HS-5 (cell line): ENCODE measurements around the gene DIP2A.
"Not testable (repeated sequence)": the region's sequence is repeated elsewhere in the genome, so short reads cannot be mapped to it uniquely, and the experiment has no call there.

ENCODE experiments used
- DNase-seq: peaks from one replicate; pipeline ENCODE4 v3.0.0-alpha.2; 2012; ENCODE audit warnings: low read depth

DIP2A gene

DNA sequence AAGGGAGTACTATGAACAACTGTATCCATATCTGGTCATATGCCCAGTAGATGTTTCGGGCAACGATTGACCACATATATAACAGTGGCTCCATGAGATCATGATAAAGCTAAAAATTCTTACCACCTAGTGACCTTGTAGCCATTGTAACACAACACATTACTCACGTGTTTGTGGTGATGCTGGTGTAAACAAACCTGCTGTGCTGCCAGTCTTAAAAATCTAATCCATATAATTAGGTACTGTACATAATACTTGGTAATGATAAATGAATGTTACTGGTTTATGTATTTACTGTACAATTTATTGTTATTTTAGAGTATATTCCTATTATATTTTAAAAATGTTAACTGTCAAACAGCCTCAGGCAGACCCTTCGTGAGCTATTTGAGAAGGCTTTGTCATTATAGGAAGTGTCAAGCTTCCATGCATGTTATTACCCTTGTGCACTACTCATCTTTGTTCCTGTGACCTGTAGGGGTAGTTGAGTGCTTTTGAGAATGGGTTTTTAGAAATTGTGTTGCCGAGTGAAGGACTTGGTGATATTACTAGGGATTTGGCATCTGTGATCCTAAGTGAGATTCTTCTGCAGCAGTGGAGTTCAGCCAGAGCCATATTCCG lies 23.6 kb downstream of the DIP2A start:
- no peak for DNase-seq

DNA sequence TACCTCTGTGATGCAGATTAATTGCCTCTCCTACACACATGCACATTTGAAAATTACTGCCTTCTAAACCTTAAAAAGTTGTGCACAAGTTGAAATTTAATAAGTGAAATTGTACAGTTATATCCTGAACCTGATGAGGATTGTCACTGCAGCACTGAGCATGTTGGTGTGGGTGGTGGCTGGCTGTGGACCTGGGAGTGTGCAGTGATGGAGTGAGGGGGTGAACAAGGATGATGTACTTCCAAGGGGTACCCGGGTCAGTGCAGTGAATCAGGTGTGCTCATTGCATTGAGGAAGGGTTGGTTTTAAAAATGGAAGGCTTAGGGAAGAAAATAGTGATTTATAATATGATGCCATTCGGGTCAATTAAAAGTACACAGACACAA lies 24.1 kb downstream of the DIP2A start:
- no peak for DNase-seq

DNA sequence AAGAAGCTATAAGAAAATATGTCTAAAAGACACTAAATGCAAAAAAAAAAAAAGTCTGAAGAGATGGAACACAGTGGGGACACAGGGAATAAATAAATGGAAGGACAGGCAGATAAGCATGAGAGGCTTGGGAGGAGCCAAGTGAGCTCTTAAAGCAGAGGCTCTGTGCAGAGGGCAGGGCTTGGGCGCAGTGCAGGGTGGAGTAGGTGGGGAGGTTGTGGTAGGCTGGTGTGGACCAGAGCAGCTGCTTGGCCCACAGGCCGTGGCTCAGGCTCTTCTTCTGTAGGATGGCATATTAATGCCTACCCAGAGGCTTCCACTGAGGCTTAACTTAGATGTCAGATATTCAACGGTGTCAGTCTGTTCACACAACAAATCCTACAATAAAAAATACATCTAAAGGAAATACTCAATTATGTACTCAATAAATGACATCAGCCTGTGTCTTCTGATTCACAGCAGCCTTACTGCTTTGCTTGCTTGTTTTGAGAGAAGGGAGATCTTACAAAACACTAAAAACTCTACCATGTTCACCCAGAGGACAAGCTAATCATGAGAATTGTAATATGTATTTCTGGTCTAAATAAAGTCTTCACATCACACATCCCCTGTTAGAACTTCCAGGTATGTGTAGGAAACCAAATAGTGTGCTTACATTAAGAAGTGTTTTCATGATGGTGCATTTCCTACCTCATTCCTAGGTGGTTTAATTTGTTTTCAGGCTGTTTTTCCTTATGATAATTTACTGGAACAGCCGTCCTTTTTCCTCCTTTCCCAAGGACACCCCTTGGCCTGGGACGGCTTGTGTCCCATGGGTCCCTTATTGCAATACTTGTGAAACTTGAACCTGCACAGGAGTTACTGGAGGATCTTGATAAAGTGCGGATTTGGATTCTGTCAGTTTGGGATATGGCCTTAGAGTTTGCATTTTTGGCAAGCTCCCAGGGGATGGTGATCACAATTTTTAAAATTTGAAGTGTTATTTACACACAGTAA lies 24.9 kb downstream of the DIP2A start:
- DNase-seq, result no peak

DNA sequence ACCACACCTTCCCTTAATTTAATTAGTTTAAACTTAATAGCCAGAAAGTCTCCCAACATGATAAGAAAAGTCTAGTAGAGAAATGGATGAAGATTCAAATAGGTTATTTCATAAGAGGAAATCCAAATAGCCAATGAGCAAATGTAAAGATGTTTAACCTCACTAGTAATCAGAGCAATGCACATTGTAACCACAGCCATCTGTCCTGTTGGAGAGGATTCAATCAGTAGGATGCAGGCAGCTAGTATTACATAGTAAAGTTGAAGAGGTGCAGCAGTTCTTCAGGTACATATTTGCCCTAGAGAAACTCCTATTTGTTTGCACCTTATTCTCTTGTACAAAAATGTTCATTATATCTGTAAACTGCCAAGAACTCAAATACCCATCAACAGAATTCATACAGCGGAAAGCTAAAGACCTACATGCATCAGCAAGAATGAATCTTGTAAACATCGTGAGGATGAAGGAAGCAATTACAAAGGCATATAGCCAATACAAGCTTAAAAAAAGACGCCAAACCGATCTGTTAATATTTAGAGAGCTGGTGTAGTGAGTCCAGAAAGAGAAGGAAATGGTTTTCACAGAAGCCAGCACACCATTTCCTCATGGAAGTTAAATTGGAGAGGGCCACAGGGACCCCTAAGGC lies 27.9 kb downstream of the DIP2A start:
- DNase-seq, result no peak

DNA sequence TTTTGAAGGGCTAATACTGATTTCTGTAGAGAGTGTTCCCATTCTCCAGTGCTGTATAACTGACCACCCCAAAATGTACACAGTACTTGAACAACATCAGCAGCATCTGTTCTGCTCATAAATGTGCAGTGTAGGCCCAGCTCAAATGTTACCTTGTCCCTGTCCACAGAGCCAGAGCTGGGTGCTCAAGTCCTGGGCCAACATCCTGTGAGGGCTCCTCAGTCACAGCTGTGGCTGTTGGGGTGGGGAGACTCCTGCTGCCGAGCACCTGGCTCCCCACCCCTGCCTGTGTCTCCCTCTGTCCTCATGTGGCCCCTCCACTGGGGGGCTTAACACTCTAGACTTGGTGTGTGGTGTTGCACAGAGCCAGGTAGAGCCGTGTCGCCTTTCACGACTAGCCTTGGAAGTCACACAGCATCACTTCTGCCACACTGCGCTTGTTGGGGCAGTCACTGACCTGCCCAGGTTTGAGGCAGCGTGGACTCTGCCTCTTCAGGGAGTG lies 30.5 kb downstream of the DIP2A start:
- DNase-seq, result no peak

DNA sequence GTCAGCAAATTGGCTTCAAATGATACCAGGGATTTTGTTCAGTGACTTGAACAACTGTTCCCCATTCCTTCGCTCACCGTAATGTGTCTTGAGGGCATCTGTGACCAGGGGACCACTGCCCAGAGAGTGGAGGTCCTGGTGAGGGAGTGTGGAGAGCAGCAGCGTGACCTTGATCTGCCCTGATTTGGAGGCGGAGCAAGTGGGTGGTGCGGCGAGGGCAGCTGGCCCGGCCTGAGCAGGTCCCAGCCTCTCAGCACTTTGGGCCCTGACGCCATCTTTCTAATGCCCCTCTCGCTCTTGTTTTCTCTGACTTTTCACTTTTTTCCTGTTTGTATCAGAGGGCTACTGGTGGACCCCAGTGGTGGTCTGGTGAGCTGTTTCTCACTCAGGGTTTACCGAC lies 31.1 kb downstream of the DIP2A start:
- no peak for DNase-seq

DNA sequence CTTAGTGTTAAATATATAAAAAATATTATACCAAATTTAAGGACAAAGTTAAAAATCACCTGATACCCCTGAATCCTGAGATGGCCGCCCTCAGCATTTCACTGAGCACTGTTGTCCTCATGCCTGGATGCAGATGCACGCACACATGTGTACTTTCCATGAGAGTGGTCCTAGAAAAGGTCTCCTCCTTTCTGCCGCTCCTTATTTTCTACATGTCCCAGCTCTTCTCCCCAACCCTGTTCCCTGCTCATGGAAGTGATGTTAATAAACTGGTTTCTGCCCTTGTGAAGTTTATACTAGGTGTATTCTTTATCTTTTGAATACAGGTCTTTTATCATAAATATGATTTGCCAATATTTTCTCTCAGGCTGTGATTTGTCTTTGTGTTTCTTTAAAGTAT lies 32.9 kb downstream of the DIP2A start:
- no peak for DNase-seq

DNA sequence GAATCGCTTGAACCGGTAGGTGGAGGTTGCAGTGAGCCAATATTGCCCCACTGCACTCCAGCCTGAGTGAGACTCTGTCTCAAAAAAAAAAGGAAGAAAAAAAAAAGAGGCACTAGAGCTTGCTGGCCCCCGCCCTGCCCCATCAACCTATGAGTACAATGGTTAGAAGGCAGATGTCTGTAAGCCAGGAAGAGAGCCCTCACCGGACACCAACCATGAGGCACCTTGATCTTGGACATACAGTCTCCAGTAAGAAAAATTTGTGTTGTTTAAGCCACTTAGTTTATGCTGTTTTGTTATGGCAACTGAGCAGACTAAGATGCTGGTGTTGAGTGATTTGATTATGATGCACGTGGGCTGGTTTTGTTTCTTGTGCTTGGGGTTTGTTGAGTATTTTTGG lies 34.2 kb downstream of the DIP2A start:
- no peak for DNase-seq

DNA sequence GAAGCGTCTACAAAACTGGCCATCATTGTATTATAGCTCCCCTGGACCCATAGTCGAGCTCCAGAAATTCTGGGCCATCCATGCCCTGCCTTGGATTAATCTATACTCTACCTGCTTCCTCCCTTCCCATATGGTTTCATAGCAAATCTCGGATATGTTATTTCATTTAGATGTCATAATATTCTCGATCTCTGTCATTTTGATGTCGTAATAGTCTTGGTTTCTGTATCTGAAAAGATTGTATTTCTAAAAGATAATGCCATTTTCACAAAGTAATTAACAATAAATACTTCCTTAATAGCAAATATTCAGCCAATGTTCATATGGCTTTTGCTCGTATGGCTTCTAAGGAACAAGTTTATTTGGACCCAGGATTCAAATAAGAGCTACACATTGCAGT lies 35.1 kb downstream of the DIP2A start:
- DNase-seq, result no peak

DNA sequence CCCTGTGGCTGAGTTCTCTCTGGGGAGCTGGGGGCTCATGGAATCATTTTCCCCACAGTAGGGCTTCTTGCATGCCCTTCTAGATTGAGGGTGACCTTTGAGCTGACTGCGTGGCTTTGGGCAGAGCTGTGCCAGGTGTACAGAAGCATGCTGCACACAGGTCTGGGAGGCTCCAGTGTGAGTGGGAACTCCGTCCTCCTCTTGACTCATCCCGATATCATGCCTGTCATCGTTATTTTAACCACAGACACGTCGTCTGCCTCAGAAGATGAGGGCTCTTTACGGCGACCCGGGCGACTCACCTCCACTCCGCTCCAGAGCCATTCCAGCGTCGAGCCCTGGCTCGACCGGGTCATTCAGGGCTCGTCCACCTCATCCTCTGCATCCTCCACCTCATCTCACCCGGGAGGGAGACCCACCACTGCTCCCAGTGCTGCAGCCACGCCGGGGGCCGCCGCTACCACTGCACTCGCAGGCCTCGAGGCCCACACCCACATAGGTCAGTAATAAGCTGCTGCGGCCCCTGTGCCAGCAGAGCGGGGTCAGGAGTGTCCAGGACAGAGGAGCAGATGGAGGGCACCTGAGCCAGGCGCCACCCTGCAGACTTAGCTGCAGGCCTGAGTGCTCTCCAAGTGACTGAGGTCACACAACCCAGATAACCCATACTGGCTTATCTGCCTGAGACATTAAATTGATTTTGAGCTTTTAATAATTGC lies 39.8 kb downstream of the DIP2A start:
- no peak for DNase-seq

DNA sequence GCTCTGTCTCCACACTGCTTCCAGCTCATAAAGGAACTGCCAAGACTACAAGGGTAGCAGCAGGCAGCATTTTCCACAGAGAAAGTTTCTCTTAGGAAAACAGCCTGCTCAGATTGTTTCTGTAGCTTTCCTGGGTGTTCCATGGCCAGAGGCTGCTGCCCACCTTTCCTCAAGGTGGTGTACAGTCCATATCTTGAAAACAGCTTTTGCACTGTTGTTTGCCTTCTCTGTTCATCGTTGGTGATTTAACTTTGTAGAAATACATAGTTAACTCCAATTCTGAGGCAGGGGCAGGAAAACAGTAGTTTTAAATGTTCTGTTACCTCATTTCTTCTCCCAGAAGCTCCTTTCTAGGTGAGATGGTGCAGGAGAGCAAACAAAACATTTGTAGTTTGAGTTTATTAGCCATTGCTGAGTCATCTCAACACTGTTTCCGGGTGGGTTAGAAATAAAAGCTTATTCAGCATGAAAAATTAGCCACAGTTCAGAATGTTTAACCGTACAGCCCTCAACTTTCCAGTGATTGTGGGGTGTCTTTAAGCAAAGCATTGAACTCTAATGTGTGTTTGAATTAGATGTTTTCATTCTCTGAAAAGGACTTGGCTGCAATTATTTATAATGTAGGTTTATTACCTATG lies 41.7 kb downstream of the DIP2A start:
- no peak for DNase-seq

DNA sequence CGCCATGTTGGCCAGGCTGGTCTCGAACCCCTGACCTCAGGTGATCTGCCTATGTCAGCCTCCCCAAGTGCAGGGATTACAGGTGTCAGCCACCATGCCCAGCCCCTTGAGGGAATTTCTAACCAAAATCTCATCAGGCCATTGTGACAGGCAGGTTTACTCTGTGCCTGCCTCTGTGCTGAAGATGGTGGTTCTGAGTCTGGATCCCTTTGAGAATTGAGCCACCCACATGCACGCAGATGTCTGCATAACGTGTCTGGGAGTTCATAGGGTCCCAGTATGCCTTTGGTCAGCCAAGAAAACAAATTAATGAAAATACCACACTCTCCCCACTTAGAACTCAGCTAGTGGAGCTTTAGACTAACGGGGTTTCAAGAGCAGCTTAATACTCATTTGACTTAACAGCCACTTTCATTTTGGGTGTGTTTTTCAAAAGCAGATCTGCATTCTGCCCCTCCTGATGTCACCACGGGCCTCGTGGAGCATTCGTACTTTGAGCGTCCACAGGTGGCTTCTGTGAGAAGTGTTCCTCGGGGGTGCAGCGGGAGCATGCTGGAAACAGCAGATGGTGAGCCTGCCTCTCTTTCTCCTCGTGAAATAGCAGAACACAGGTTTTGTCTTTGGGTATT lies 45.3 kb downstream of the DIP2A start:
- DNase-seq, result no peak

DNA sequence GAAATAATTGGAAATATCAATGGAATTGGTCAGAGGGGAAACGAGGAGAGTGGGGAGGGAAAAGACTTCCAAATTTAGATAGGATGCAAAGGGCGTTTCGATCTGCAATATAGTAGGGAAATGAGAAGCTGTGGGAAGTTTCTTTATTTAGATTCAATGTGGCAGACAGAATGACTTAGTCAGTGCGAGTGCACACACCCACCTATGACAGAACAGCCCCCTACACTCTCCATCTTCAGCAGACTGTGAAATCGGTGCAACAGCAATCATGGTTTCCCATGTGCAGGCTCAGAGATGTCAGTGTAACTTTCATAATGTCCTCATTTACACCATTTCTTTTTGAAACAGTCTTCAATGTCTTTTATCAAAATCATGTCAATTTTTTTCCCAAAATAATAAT lies 46.0 kb downstream of the DIP2A start:
- no peak for DNase-seq

DNA sequence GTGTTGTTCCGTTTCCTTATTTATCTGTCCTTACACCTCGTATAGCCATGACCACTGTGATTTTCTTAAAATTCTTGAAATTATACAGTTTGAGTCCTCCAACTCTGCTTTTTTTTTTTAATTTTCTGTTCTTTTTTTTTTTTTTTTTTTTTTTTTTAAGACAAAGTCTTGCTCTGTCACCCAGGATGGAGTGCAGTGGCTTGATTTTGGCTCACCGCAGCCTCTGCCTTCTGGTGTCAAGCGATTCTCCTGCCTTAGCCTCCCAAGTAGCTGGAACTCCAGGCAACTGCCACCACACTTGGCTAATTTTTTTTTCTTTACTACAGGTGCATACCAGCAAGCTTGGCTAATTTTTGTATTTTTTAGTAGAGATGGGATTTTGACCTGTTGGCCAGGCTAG lies 48.9 kb downstream of the DIP2A start:
- DNase-seq, result no peak

DNA sequence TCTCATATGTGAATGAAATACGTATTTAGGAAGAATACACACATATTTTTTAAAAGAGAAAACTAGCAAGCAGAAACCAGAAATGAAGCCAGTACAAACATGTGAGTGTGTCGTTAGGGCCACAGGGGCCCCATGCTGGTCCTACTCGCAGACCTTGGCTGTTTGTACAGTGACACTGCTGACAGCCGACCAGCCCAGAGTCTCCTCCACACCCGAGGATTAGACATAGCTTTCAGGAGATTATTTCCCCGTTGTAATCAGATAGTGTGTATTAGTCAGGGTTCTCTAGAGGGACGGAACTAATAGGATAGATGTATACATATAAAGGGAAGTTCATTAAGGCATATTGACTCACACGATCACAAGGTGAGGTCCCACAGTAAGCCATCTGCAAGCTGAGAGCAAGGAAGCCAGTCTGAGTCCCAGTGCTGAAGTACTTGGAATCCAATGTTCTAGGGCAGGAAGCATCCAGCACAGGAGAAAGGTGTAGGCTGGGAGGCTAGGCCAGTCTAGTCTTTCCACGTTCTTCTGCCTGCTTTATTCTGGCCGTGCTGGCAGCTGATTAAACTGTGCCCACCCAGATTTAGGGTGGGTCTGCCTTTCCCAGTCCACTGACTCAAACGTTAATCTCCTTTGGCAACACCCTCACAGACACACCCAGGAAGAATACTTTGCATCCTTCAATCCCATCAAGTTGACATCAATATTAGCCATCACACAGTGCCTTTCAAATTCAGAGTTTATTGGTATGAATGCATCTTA lies 51.2 kb downstream of the DIP2A start:
- DNase-seq, result no peak

DNA sequence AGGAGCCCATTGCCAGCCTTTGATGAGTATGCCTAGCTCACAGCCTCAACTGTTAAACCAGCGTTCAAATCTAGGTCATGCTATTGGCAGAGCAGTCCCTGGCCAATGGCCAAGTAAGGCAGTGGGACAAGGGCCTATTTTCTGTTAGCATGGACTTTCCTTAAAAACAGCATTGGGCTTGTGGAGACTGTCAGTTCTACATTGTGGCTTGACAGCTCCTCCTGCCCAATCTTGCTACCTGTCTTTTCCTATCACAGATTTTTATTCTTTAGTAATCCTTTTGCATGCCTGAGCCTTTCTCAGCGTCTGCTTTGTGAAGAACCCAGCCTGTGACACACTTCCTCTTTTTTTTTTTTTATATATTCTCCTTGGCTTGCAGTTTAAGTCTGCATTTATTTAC lies 56.4 kb downstream of the DIP2A start:
- DNase-seq, result no peak

DNA sequence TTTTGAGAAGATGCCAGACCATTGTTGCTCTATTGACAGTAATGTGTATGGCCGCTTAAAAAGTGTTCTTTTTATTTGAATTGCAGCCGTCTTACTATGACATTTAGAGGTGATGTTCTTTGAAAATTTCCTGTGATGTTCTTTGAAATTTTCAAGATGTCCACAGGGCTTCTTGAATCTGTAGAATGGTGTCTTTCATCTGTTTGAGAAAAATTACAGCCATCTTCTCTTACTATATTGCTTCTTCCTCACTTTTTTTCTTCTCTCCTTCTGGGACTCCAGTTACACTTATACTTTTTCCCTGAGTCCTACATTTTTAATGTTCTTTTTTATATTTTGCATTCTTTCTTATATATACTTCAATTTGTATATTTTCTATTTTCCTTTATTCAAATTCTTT lies 57.4 kb downstream of the DIP2A start:
- no peak for DNase-seq

DNA sequence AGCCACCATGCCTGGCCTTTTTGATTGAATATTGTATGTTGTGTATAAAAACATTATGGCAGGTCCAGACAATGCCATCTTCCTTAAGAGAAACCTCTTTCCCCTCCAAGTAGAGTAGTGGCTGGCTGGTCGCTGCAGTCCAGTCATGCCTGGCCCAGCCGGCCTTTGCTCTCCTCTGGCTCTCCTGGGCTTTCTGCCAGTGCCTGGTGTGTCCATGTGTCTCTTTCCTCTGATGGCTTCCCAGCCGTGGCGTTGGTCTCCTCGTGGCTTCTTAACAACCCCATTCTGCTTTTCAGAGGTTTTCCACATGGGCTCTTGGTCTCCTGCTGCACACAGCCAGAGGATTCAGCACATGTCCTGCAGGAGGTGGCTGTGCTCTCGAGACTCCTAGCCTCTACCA lies 58.7 kb downstream of the DIP2A start:
- no peak for DNase-seq

DNA sequence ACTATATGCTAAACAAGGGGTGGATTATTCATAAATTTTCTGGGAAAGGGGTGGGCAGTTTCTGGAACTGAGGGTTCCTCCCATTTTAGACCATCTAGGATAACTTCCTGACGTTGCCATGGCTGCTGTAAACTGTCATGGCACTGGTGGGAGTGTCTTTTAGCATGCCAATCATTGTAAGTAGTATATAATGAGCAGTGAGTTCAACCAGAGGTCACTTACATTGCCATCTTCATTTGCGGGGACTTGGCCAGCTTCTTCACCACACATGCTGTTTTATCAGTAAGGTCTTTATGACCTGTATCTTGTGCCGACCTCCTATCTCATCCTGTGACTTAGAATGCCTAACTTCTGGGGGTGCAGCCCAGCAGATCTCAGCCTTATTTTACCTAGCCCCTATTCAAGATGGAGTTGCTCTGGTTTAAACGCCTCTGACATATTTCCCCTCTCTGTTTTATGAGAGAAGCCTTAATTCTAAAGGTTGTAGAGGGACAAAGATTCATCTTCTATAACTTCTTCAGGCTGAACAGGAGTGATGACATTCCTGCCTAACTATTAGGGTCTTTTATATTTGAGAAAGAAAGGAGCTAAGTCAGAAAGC lies 60.4 kb downstream of the DIP2A start:
- no peak for DNase-seq

DNA sequence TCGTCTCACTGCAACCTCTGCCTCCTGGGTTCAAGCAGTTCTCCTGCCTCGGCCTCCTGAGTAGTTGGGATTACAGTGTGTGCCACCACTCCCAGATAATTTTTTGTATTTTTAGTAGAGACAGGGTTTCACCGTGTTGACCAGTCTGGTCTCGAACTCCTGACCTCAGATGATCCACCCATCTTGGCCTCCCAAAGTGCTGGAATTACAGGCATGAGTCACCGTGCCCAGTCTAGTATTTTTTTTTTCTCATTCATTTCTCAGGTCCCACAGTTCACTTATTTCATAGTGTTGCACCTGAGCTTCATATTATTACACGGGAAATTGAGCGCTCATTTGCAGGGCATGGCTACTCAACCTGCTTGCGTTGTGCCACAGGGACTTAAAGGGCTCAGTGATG lies 68.7 kb downstream of the DIP2A start:
- not testable (repeated sequence) for DNase-seq
